WI38 (cell line): ENCODE data around the gene ST6GALNAC5.

Experiments used
- H3K4me3 ChIP-seq: 2 replicates; pipeline ENCODE4 v1.5.1; 2011; ENCODE audit warnings: low read depth, mild to moderate bottlenecking, control low read depth, low read length
- CTCF ChIP-seq: IDR thresholded peaks from 2 replicates; pipeline ENCODE4 v1.5.1; 2012; ENCODE audit warnings: low read depth, mild to moderate bottlenecking, control low read depth, low read length

The ST6GALNAC5 gene

DNA sequence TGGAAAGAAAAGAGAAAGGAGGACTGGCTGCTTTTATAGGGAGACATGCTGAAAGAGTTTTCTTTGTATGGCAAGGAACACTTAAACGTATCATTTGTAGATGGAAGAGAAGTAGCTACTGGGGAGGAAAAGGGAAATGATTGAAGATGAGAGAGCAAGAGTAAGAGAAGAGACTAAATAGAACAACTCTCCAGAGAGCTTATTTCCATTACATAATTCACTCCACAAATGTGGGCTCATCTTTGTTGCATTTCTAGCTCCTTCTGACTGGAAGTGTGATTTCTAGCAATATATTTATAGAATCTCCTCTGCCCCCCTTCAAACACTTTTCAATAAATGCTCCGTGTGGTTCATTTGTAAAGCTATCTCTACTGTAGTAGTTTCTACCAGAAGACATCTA, 71.0 kb downstream of the ST6GALNAC5 start:
- H3K4me3 ChIP-seq = no peak overlapping the region
- no peak for TF ChIP-seq CTCF

GRCh38 chr1:76939050-76939816, 72.0 kb downstream of the ST6GALNAC5 start:
- no peak for TF ChIP-seq CTCF
- no peak overlapping the region for H3K4me3 ChIP-seq

DNA sequence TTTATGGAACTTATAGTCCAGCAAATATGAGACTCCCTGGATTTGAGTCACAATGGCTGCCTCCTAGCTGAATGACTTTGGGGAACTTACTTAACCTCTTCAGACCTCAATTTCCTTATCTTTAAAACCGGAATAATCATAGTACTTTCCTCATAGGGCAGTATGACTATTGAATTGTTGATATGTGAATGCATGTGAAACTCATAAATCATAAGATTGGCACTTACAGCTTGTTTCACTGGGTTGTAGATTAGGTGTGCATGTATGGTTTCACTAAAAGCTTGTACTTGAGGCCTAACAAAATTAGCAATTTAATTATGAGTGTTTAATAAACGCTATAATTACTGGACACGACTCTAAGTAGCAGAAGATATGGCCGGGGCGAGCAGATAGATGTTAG, 72.5 kb downstream of the ST6GALNAC5 start:
- TF ChIP-seq CTCF = no peak
- no peak overlapping the region for H3K4me3 ChIP-seq

DNA sequence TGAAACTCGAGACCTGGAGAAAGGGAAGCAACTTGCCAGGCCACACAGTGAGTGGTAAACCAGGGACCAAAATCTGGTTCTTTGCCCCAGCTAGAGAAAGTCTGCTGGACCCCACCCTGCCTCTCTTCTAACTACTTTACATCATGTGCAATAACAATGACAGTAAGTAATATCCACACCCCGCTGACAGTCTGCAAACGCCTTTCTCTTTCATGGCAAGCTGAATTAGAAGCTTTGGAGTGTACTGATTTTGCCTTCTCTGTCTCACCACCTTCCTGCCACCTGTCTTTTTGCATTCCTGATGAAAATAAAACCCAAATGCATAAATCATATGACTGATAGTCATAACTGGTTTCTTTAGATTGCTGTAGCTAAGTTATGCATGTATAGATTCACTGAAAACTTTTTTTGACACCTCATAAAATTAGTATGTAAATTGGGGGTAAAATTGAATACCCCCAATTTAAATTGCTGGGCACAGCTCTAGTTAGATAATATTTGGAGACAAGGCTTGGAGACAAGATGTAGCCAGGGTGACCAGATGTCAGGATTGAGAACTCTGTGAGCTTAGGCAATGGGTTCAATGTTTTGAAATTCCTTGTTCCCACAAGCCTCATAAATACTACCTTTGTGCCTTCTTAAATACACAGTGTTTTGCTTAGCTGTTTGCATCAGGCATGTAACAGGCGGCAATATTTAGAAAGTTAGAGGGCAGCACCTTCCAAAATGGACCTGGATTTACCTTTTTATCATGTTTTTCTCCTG, 73.5 kb downstream of the ST6GALNAC5 start:
- no peak for TF ChIP-seq CTCF
- H3K4me3 ChIP-seq = no peak overlapping the region

DNA sequence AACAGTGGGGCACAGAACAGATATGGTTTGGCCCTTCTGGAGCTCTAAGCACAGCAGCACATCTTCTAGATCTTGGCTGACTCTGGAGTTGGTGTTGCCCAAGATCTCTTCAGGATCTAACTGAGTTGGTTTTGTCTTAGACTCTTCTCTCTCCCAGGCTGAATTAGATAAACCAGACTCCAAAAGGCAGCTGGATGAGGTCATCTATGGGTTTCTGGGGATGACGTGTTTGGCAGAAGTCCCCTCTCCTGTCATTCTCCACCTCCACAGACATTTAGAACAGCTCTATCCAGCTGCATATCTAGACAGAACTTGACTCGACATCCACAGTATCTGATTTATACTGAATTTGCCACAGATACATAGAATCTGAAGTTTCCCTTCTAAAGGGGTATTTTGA, 75.3 kb downstream of the ST6GALNAC5 start:
- no peak for TF ChIP-seq CTCF

DNA sequence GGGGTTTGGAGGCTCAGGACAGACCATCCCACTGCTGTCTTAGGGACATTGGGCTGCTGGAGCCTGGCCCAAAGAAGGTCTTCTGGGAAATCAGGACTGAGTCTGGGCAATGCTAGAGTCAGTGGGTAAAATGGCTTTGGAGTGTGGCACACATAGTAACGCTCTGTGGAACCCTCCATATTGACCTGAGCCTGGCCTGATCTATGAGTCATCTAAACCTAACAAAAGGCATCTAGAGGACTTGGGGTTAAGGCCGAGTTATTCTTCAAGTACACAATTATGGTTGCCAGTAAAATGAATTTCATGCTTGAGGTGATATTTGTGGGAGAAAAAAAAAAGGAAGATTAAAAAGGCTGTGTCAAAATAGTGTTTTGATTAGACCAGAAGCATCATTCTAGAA, 77.7 kb downstream of the ST6GALNAC5 start:
- H3K4me3 ChIP-seq = no peak overlapping the region
- no peak for TF ChIP-seq CTCF

More for the DNA sequence above, 75.3 kb downstream of the ST6GALNAC5 start:
- no peak overlapping the region for H3K4me3 ChIP-seq

- TF ChIP-seq CTCF = no peak
- H3K4me3 ChIP-seq = no peak overlapping the region
Measured at GRCh38 chr1:76948846-76949245, 81.6 kb downstream of the ST6GALNAC5 start.
